ENCODE measurements around the gene CCND1.

- no peak for TF ChIP-seq CTCF (conservative IDR thresholded peaks at IDR 0.05; ENCODE audit: low read depth, low read length)
- no peak for TF ChIP-seq EZH2 (IDR thresholded peaks at IDR 0.05; ENCODE audit: low read length, unreplicated experiment)
- no peak for TF ChIP-seq EZH2phosphoT487 (IDR thresholded peaks at IDR 0.05; ENCODE audit: borderline replicate concordance, low read length)
These were observed 3.6 kb upstream of the CCND1 start for GRCh38 chr11:69637198-69637940.

Measured in PC-3 (cell line).